ENCODE measurements around the gene ADIG.

Gene ADIG

GRCh38 chr20:38603286-38603685 lies 22.3 kb downstream of the ADIG start:
- no peak for DNase-seq

GRCh38 chr20:38604873-38605303 lies 23.9 kb downstream of the ADIG start:
- DNase-seq = no peak

GRCh38 chr20:38607351-38607750 lies 26.4 kb downstream of the ADIG start:
- no peak for DNase-seq

GRCh38 chr20:38608188-38608587 lies 27.2 kb downstream of the ADIG start:
- DNase-seq = no peak

- DNase-seq = no peak
Observed at GRCh38 chr20:38609815-38610214, 28.8 kb downstream of the ADIG start.

GRCh38 chr20:38610521-38610920 lies 29.5 kb downstream of the ADIG start:
- no peak for DNase-seq

GRCh38 chr20:38612751-38613515 lies 31.9 kb downstream of the ADIG start:
- DNase-seq = no peak

GRCh38 chr20:38615283-38615682 lies 34.3 kb downstream of the ADIG start:
- no peak for DNase-seq

- no peak for DNase-seq
Observed at GRCh38 chr20:38616457-38616856, 35.5 kb downstream of the ADIG start.

- no peak for DNase-seq
Observed at GRCh38 chr20:38617011-38617829, 36.2 kb downstream of the ADIG start.

GRCh38 chr20:38617830-38618196 lies 36.8 kb downstream of the ADIG start:
- DNase-seq = no peak

GRCh38 chr20:38620441-38620840 lies 39.4 kb downstream of the ADIG start:
- DNase-seq = no peak

- DNase-seq = no peak
Observed at GRCh38 chr20:38623061-38623460, 42.1 kb downstream of the ADIG start.

GRCh38 chr20:38624084-38624483 lies 43.1 kb downstream of the ADIG start:
- DNase-seq = no peak

GRCh38 chr20:38625896-38626295 lies 44.9 kb downstream of the ADIG start:
- DNase-seq = no peak

- DNase-seq = no peak
Observed at GRCh38 chr20:38626921-38627659, 46.1 kb downstream of the ADIG start.

- no peak for DNase-seq
Observed at GRCh38 chr20:38628580-38629470, 47.8 kb downstream of the ADIG start.

- no peak for DNase-seq
Observed at GRCh38 chr20:38629979-38630378, 49.0 kb downstream of the ADIG start.

GRCh38 chr20:38630727-38631126 lies 49.7 kb downstream of the ADIG start:
- DNase-seq = no peak

- no peak for DNase-seq
Observed at GRCh38 chr20:38631155-38632022, 50.4 kb downstream of the ADIG start.

GRCh38 chr20:38633577-38634093 lies 52.6 kb downstream of the ADIG start:
- DNase-seq = peak; percentile 24

All from NCI-H774 (cell line).